HuH-7 (cell line): ENCODE measurements around the gene STAMBP.
A peak's percentile ranks its signal among the peaks of the same experiment; 100 is the strongest.
"Not testable (repeated sequence)": the region's sequence is repeated elsewhere in the genome, so short reads cannot be mapped to it uniquely, and the experiment has no call there.

Experiments used
- DNase-seq: peaks from one replicate; pipeline ENCODE4 v3.0.0; 2011; ENCODE audit warnings: low spot score

The STAMBP gene

DNA sequence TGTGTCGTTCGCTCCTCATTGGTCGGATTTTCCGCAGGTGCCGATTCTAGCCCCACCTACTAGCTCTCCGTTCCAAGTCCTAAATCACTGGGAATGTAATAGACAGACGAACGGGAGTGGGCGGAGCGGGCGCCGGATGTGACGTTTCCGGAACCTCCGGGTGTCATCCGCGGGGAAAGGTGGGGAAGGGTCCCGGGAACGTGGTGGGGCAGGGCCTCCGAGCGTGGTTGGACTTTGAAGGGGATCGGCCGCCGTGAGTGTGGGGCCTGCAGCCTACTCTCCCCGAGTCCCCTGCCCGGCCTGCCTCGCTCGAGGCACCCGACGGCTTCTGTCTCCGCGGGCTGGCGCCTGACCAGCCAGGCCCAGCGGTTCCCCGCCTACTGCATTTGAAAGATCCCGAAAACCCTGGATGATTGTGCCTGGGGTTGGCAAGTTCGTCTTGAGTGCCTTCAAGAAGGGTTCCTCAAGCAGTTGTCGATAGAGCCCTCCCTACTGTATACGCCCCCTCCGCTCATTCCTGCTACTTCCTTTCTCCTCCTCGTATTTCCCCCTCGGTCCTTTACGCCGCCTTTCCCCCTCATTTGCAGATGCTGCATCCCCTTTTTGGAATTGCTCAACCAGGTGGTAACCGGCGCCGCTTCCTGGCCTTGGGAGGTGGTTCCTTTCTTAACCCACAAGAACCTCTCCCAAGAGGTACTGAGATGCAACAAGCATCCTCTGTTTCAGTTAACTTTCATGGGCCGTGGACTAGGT lies at the start of gene STAMBP:
Gene STAMBP, plus strand, starts transcription at position 144 of the 753 bp plus-strand sequence. CDS start 1,896 bp downstream, outside the sequence.
- DNase-seq, result peak; percentile 99

DNA sequence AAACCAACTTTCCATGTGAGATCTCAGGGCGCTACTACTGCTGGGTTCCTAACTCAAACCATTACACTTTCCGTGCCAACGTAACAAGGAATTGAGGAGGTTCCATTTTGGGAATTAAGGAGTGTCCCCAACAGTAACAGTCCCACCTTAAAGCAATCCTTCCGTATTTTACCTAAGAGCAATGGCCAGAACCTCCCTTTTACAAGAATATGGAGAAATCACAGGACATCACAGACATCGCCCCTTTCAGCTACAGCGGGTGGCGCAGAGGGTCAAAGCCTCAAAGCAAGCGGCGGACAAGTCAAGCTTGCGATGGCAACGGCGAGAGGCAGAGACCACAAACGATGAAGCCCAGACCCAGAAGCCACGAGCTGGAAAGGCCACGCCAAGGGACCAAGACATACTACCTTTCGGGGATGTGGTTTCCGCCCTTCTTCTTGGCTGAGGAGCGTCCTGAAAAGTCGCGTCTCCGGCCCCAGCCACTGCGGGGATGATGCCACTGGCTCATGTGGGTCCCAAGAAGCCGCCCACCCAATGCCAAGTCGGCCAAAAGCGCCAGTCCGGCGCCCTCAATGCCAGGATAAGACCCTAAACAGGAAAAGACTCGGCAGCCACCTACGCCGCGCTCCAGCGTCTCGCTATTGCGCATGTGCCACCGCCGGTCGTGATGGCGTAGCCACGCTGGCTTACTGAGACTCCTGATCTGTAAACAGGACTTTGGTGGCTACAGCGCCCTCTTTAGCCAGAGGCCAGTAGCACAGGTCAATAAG lies 49.1 kb upstream of the STAMBP start, which contains the start of gene DUSP11:
Gene DUSP11, minus strand, starts transcription at position 637 of the 770 bp plus-strand sequence. Its CDS starts 129 bp downstream, at position 508.
- DNase-seq, result peak; percentile 85

DNA sequence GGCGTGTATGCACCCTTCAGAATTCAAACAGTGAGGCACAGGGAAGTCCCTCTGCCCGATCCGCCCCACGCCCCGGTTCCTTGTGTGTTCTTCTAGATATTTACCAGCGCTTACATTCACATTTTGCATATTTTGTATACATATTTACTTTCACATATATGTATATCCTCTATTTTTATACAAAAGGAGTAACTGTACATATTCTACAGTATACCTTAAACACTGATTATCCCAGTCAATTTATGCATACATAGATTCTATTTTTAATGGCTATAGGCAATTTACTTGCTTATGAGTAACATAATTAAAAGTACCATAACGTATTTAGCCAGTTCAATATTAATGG lies 48.6 kb upstream of the STAMBP start:
- no peak for DNase-seq

DNA sequence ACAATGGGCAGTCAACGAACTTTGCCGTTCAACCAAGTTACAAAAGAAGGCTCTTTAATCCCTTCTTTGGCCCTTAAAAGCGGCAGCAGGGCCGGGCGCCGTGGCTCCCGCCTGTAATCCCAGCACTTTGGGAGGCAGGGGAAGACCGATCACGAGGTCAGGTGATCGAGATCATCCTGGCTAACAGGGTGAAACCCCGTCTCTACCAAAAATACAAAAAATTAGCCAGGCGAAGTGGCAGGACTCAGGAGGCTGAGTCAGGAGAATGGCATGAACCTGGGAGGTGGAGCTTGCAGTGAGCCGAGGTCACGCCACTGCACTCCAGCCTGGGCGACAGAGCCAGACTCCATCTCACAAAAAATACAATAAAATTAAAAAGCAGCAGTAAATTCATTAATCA lies 45.4 kb upstream of the STAMBP start:
- DNase-seq, result not testable (repeated sequence)

DNA sequence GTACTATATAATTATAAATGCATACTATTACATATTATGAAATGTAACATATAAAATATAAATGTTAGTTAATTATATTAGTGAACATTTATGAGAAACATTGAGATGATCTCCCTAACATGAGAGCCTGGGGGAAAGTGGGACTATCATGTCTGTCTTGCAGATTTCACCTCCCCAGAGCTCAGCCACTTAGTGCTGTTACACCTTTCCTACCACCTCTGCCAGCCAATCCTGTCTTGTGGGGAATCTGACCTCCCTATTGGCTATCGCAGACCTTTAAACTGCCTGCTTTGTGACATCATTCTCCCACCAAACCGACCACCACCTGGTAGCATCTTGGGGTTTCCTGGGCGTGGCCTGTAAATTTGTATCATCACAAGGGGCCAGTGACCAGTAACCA lies 44.9 kb upstream of the STAMBP start, which contains the start of gene C2orf78:
Gene C2orf78, plus strand, starts transcription at position 301 of the 400 bp plus-strand sequence. CDS start 127 bp downstream, outside the sequence.
- DNase-seq, result not testable (repeated sequence)

DNA sequence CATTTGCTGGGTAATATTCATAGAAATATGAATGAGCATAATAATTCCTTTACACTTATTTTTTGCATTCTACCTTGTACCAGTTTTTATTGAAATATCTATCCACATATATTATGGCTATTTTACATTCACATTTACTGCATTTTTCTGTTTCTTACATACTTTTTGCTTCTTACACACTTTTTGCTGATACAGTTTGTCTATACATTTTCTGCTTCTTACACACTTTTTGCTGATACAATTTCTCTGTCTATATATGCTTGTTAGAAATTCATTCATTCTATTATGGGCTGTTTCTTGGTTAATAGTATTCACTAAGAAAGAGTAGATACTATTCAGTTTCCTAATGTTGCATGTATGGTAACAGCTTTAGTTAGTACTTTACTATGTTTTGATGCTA lies 16.9 kb upstream of the STAMBP start:
- DNase-seq, result no peak

DNA sequence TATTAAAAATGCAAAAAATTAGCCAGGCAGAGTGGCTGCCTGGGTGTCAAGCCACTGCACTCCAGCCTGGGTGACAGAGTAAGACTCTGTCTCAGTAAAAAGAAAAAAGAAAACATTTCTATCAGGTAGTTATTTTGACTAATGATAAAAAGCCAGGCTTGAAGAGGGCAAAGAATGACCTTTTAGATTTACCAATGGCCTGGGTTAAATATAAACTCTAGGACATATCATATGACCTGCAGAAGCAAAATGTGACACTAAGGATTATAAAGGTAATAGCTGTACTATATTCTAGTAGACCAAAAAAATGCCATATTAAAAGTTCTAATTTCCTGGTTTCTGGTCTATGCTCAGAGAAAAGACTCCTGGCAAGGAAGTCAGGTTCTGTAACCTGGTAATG lies 16.1 kb upstream of the STAMBP start:
- DNase-seq, result no peak

DNA sequence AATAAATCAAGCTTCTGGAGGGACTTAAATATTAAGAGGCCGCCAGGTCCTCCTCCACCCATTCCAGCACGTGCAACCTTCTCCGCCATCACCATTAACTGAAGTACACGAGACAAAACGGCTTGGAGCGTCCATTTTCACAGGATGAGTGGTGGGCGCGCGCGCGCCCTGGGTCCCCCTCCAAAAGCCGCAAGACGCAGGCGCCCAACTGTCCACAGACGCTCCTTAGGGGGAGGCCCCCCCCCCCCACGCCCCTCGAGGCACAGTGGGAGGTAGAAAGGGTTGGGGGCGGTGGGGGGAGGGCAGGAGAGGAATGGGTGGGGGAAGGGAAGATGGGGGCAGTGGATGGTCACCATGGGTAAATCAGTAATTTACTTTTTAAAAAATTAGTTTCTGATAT lies 10.5 kb upstream of the STAMBP start:
- no peak for DNase-seq

DNA sequence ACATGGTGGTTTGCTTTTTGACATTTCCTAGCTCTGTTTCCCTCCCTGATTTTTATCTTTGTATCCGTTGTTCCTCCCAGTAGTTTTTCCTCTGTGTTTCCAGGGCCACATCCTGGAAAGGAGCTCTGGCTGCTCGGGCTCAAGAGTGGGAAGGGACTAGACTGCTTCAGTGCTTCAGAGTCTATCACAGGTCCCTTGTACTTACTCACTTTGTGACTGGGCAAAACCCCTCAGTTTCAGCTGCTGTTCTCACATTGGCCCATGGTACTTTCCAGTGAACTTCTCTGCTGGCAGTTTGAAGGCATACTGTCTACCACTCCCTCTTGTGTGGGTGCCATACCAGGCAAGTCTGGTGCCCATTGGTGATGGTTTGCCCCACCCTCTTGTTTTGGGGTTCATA lies 7.5 kb upstream of the STAMBP start:
- DNase-seq, result no peak

DNA sequence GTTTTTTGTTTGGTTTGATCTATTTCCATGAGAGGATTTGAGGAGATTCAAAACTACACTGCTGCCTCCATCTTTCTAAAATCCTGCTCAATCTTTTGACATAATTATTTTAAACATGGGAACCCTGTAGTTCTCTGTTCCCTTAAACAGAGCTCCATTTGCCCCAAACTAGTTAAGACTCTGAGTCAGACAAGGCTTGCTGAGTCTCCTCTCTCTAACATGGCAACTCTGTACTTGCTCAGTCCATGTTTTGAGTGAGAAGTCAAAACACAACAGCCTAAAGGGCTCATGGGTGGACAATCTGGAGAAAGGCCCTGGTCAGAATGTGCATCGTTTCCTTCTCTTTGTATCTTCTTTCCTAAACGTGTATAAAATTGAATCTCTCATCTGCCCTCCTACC lies 7.1 kb upstream of the STAMBP start:
- no peak for DNase-seq

DNA sequence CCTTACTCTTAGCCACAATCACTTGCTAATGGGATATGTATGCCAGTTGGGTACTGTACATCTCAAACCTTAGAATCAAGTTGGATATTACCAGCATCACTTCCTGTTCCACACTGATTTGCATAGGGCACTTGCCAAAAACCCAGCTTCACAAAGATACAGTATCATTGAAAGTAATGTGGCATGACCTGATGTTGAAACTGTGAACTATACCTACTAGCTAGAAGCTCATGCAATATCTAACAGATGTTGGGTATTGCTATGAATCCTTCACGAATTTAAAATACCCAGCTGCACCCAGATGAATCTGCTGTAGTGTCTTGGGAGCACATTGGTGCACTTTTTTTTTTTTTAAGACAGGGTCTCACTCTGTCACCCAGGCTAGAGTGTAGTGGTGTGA lies 6.5 kb upstream of the STAMBP start:
- DNase-seq, result no peak

DNA sequence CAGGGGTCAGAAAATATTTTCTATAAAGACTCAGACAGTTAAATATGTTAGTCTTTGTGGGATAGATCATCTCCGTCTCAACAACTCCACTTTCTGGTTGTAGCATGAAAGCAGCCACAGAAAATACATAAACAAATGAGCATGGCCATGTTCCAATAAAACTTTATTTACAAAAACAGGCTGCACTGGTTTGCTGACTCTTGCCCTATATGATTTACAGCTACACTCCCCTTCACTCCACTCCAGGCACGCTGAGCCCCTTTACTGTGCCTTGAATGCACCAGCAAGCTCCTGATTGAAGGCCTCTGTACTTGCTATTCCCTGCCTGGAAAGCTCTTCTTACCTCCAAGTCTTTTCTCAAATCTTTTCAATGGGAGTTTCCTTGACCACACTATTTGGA lies 5.8 kb upstream of the STAMBP start:
- DNase-seq, result no peak

DNA sequence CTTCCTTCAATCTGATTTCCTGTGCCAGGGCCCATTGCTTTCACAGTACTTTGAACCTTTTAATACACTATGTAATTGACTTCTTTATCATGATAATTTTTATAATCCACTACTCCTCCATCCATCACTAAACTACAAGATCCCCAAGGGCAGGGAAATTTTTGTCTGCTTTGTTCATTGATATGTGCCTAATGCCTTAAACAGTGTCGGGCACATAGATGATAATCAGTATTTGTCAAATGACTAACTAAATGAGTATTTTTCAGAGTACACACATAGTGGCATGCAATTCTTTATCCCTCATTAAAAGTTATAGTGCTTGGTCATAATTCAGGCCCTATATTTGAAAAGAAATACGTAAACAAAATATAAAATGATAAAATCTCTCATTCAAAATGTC lies 5.3 kb upstream of the STAMBP start:
- DNase-seq, result no peak

DNA sequence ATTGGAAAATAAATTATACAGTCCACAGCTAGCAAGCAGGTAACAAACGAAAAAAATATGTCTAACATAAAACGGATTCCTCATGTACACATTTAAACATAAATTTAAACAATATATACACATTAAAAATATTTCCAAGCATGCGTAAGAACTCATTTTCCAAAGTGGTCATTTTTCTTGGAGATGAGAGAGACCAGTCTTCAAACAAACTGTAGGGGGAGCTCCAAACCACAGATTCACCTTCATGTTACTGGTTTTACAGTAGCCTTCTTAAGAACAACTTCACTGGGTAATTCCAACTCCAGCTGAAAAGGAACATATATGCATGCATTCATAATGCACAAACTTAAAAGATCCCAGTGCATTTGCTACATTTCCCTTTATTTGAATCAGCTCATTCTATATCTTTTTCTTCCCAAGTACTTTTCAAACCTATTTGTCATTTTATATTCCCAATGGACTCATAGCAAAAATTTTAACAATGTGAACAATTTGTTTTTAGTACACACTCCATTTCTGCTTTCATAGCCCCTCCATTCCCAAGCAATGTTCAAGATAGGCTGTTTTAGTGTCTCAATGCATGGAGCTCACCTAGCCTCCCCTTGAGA lies 4.7 kb upstream of the STAMBP start:
- DNase-seq, result peak; percentile 61

DNA sequence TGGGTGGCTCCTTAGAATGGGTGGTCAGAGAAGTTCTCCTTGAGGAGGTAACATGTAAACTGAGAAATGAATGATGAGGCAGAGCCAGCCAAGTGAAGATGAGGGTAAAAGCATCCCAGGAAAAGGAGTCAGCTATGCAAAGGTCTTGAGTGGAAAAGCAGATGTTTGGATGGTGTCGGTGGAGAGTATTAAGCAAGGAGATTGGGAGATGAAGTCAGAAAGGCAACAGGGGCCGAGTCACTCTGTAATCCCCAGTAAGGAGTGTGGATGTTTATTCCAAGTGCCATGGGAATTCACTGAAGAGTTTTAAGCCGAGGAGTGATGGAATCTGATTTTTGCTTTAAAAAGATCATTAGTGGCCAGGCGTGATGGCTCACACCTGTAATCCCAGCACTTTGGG lies 3.4 kb upstream of the STAMBP start:
- no peak for DNase-seq

DNA sequence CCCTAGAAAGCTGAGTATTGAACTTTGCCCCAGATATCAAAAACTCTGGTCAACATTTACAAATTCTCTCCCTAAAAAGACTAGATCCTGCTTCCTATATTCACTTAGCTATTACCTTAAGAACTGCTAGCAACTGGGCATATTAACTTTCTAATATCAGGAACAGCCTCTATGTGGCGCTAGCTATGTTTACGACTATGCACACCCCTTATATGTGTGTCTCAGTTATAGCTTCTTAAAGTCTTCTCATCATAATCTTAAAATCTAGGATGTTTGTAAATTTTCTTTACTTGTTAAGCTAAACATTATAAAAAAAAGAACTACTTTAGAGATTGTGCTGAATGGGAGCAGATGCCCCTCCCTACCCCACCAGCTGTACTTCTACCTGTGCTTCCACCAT lies 1.7 kb upstream of the STAMBP start:
- peak; percentile 48 for DNase-seq

DNA sequence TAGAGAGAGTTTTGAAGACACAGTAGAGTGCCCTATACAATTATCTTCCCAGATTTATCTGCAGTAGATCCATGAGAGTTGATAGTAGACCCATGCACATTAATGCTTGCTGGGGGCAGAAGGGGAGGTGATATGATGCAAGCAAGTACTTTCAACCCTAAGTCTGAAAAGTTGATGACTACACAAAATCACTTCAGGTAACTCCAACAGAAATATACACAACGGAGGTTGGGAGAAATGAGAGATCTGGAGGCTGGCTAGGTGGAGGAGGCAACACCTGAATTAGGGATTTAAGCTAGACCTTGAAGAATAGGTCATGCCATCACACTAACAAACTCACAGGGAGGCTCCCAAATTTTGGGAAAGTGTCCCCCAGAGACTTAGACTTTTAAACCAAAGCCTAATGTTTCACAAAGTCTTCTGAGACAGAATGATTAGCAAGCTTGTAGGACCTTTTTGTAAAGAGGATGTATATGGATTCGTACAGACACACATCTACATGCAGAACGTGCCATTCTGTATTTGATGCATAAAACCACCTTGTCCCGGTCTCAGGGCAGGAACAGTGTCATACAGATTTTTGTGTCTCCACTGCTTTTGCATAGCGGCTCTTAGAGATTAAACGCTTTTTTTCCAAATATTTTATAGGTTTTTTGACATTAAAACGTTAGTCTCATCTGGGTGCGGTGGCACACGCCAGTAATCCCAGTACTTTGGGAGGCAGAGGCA lies 937 bp upstream of the STAMBP start:
- no peak for DNase-seq

DNA sequence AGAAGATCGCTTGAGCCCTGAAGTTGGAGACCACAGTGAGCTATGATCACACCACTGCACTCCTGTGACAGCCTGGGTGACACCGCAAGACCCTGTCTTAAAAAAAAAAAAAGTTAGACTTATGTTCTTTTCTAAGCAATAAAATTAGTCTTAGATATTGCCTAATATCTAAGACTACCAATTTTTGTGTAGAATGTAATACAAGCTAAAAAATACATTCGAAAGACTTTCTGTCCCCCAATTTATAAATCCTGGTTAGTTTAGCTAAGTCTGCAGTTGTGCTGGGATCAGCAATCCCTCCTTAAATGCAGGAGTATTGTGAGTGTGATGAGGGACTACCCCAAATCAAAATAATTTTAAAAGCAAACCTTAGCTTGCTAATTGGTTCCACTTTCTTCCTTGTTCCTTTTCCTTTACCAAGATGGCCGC lies 358 bp upstream of the STAMBP start:
- no peak for DNase-seq

DNA sequence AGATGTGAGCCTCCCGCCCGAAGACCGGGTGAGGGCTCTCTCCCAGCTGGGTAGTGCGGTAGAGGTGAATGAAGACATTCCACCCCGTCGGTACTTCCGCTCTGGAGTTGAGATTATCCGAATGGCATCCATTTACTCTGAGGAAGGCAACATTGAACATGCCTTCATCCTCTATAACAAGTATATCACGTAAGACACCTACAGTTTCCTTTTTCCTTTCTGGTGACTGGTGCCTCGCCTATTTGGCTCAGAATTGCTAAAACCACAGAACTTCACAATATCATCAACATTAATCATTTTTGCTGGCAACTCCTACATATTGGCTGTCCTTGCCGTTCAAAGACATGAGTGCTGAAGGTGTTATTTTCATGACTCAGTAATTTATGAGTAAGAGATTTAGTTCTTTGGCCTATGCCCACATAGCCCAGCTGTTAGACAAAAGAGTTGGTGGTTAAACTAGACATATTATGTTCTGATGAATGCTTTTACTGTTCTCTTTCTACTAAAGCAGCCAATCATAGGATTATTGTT lies 2.2 kb downstream of the STAMBP start:
- no peak for DNase-seq

DNA sequence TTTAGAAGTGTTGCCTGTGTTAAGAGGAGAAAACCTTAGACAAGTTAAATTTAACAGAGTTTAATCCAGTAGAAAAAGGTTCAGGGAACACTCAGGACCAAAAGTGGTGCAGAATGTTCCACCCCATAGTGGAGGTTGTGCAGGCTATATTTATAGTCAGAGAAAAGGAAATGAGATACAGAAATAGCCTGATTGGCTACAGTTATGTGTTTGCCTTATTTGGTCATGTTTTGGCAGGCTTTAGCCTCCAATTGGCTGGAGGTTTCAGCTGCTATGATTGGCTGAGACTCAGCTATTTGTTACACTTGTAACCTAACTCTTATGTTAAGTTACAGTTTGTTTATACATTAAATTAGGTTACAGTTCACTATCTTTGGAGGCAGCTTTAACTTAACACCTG lies 4.2 kb downstream of the STAMBP start:
- DNase-seq, result no peak

DNA sequence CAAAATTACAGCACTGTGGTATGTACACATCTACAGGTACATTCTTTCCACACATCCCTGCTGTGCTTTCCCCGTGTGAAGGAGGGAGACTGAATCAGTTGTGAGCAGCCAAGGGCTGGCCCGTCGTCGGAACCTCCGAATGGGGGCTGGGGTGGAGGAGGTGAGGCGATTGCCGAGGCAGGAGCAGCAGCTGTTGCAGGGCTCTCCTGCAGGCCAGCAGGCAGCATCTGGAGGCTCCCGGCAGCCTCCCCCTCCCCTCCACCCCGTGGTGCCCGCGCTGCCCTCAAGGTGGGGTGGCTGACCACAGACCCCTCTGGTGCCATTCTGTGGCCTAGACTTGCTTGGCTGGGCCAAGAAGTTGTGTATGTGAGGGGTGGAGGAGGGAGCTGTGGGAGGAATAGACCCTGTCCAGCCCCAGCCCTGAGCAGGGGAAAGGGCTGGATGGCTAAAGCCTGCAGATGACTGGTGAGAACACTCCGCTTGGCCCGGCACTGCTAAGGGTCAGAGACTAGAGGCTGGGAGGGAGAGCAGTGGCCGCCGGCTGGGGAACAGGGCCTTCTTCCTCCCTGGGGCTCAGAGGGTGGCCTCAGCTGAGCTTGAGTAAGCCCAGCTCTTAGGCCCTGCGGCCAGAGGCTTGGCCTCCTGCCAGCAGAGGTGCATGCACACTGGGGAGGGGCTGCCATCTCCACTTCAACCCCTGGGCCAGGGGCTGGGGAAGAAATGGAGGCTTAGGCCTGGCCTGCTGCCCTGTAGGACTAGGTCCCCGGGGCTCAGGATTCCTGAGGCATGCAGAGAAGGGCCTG lies 7.6 kb downstream of the STAMBP start:
- no peak for DNase-seq
